ENCODE measurements around the gene ATP11B.

ATP11B gene

GRCh38 chr3:182802413-182803390, 9.4 kb downstream of the ATP11B start:
- no peak for DNase-seq (ENCODE audit: low read depth)
- TF ChIP-seq, protein P1, sequence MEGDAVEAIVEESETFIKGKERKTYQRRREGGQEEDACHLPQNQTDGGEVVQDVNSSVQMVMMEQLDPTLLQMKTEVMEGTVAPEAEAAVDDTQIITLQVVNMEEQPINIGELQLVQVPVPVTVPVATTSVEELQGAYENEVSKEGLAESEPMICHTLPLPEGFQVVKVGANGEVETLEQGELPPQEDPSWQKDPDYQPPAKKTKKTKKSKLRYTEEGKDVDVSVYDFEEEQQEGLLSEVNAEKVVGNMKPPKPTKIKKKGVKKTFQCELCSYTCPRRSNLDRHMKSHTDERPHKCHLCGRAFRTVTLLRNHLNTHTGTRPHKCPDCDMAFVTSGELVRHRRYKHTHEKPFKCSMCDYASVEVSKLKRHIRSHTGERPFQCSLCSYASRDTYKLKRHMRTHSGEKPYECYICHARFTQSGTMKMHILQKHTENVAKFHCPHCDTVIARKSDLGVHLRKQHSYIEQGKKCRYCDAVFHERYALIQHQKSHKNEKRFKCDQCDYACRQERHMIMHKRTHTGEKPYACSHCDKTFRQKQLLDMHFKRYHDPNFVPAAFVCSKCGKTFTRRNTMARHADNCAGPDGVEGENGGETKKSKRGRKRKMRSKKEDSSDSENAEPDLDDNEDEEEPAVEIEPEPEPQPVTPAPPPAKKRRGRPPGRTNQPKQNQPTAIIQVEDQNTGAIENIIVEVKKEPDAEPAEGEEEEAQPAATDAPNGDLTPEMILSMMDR (IDR thresholded peaks at IDR 0.05; ENCODE audit: control insufficient read depth, insufficient read depth, low read depth, low read length, missing control alignments) = no peak
- H3K4me3 ChIP-seq (ENCODE audit: control insufficient read depth, low read depth, low read length) = no peak overlapping the region

DNA sequence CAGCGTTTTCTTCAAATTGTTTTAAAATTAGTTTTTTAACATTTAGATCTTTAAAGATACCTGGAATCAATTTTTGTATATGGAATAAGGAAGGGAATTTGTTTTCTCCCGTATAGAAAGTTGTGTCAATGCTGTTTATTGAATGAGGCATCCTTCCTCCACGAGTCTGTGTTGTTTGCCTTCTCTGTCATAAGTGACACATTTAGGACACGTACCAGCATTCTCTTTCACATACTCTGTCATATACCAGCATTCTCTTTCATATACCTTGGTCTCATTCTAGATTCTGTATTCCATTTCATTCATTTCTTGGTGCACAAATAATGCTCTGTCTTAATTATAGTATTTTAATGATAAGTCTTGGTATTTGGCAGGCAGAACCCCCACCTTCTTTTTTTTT, 10.3 kb downstream of the ATP11B start:
- no peak for DNase-seq (ENCODE audit: low read depth)
- TF ChIP-seq, protein P1 (IDR thresholded peaks at IDR 0.05; ENCODE audit: control insufficient read depth, insufficient read depth, low read depth, low read length, missing control alignments) = no peak
- H3K4me3 ChIP-seq (ENCODE audit: control insufficient read depth, low read depth, low read length) = no peak overlapping the region

DNA sequence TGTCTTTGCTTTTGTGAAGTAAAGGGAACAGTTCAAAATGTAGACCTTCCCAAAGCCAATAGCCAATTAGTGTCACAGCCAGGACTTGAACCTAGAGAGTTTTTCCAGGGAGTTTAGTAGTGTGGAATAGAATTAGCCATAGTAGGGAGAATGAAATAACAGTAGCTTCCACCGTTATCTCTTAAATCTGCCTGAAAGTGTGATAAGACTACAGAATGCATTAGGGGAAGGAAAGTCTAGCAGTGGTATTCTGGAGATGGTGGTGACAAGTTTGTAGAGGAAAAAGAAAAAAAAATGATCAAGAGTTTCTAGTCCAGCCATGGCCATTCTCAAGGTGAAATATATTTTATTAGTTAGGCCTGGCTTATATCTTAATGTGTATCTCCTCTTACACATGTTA, 13.8 kb downstream of the ATP11B start:
- DNase-seq (ENCODE audit: low read depth) = no peak
- TF ChIP-seq, protein P1 (IDR thresholded peaks at IDR 0.05; ENCODE audit: control insufficient read depth, insufficient read depth, low read depth, low read length, missing control alignments) = no peak
- no peak overlapping the region for H3K4me3 ChIP-seq (ENCODE audit: control insufficient read depth, low read depth, low read length)

DNA sequence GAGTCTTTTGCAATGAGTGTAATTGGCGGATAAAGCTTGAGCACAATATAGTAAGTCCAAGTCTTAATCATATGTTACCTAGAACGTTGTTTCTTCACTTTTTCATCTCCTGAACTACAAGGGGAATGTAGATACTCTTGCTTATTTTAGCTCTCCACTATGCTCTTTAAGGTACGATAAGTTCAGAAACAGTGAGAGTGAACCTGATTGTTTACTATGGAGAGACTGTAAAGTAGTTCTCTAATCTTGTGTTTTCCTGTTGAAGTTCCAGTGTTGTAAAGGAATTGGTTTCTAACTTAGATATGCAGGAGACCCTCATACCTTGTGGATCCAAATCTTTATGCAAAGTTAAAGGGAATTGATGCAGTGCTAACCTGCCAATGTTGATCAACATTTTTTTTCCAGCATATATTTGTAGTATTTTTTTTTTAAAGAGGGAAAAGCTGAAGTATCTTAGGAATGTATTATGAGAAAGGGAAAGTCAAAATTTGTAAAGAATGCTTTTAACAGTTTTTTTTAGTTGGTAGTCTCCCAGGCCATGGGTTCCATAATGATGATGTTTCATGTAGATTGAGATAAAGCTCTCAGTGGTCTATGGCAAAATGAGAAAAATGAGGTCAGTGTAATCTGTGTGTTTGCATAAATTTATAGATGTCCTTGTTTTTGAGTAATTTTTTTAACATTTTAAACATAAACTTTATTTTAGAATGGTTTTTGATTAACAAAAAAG, 14.9 kb downstream of the ATP11B start:
- no peak overlapping the region for H3K4me3 ChIP-seq (ENCODE audit: control insufficient read depth, low read depth, low read length)
- TF ChIP-seq, protein P1 (IDR thresholded peaks at IDR 0.05; ENCODE audit: control insufficient read depth, insufficient read depth, low read depth, low read length, missing control alignments) = no peak
- DNase-seq (ENCODE audit: low read depth) = no peak

DNA sequence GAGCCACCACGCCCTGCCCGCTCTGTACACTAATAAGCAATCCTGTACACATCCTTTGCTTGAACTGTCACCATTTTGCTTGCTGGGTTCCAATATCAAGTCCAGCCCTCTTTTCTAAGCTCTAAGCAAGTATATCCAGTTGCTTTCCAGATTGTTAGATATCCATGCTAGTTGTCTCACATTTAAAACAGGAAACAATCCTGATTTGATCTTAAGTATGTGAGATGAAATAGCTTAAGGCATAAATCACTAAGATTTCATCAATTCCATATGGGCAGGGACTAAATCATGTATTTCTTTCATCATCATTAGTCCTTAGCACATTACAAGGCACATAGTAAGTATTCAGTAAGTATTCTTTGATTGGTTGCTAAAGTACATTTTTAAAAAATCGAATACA, 16.2 kb downstream of the ATP11B start:
- no peak for DNase-seq (ENCODE audit: low read depth)
- TF ChIP-seq, protein P1 (IDR thresholded peaks at IDR 0.05; ENCODE audit: control insufficient read depth, insufficient read depth, low read depth, low read length, missing control alignments) = no peak
- H3K4me3 ChIP-seq (ENCODE audit: control insufficient read depth, low read depth, low read length) = no peak overlapping the region

DNA sequence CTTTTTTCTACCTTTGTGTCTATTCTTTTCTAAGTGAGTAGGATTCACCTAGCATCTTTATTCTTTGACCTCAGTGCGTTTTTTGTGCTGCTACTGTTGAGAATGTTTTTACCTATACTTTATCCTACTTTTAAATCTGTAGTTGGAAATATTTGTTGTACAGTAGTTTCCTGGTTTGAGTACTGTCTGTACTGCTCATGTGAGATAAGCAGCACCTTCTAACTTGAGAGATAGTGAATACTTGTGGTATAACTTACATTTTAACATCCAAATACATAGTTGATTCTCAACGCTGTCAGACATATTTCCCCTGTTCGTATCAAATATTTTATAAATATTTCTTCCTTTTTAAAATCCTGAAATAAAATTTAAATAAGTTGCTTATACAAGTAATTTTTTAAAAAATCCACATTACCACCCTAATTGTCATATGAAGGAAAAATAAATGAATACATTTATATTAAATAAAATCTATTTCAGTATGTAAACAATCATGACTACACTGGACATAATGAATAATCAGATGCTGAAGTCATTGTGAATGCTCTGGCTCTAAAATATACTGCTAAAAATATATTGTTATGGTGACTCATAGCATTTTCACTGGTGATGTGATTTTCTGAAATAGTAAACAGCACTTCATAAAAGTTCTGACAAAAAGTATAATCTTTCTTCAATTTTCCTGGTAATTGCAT, 17.4 kb downstream of the ATP11B start:
- H3K4me3 ChIP-seq (ENCODE audit: control insufficient read depth, low read depth, low read length) = no peak overlapping the region
- TF ChIP-seq, protein P1 (IDR thresholded peaks at IDR 0.05; ENCODE audit: control insufficient read depth, insufficient read depth, low read depth, low read length, missing control alignments) = no peak
- DNase-seq (ENCODE audit: low read depth) = no peak

Measured in AG09309 (cell line).